NCI-H526 treated with DMSO at 0.1 percent for 48 hours (cell line): Measurements from ENCODE around the gene PDE12.
A peak's percentile ranks its signal among the peaks of the same experiment; 100 is the strongest.
"Not testable (repeated sequence)": the region's sequence is repeated elsewhere in the genome, so short reads cannot be mapped to it uniquely, and the experiment has no call there.

Experiments used
- DNase-seq: peaks from one replicate; lab custom pipeline; 2025; lab: John Stamatoyannopoulos, UW

PDE12 gene

DNA sequence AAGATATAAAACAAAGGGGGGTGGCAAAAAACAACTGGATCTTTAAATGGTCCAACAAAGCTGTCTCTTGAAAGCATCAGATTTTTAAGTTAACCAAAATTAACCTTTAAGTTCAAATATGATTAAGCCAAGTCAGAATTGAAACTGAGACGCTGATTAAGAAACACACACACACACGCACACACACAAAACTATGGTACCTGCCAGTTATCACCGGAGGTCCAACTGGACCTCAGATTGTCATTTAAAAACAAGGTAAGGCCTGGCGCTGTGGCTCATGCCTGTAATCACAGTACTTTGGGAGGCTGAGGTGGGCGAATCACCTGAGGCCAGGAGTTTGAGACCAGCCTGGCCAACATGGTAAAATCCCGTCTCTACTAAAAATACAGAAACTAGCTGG lies 30.7 kb downstream of the PDE12 start:
- no peak for DNase-seq

DNA sequence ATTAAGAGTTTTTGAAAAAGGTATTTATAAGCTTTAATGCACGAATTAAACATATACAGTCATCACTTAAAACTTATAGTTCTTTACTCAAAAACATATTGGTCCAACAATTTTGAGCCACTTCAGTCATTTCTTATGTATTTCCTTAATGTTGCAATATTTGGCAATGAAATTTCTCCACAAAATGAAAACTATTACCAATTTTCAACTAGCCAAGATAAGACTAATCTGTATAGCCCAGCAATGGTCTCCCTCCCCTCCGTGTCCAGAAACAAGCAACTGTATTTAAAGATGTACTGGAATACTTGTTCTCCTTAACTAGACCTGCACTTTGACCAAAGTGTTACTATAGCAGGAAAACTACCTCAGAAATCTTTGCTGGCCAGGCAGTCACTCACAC lies 31.8 kb downstream of the PDE12 start:
- DNase-seq: no peak

DNA sequence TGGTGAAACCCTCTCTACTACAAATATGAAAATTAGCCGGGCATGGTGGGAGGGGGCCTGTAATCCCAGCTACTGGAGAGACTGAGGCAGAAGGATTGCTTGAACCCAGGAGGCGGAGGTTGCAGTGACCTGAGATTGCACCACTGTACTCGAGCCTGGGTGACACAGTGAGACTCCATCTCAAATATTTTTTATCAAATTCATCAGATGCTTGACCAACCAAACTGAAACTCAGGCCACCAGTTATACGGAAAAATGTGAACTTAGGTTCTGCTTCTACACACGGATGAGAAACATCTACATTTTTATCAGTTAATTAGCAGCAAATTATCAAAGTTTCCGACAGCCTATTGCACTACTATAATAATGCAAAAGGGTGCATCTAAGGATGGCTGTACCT lies 36.2 kb downstream of the PDE12 start:
- no peak for DNase-seq

DNA sequence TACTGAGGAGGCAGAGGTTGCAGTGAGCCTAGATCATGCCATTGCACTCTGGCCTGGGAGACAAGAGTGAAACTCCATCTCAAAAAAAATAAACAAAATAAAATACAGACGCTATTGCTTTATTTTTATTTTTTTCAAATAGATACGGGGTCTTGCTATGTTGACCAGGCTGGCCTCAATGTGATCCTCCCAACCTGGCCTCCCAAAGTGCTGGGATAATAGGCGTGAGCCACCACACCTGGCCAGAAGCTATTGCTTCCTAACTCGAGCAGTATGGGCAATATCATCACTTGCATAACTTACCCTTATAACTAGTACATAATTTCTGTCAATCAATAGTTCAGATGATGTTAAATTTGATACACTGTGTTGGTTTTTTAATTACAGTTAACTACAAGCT lies 38.1 kb downstream of the PDE12 start:
- no peak for DNase-seq

DNA sequence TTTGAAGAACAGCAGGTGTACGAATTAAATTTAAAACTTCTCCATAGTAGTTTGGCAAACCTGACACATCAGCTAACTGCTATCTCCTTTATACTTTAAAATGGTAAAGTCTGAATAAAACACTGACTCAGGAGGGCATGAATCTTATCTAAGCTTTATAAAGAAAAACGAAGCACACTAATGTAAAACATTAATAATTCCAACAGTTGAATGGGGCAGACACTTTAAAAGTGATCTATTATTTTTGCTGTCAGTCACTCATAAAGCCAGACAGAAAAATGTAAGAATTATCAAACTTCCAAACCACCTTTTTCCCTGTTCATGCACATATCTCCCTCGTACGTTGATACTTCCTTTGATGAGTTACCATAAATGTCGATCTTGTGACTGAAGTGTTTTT lies 38.5 kb downstream of the PDE12 start:
- no peak for DNase-seq

DNA sequence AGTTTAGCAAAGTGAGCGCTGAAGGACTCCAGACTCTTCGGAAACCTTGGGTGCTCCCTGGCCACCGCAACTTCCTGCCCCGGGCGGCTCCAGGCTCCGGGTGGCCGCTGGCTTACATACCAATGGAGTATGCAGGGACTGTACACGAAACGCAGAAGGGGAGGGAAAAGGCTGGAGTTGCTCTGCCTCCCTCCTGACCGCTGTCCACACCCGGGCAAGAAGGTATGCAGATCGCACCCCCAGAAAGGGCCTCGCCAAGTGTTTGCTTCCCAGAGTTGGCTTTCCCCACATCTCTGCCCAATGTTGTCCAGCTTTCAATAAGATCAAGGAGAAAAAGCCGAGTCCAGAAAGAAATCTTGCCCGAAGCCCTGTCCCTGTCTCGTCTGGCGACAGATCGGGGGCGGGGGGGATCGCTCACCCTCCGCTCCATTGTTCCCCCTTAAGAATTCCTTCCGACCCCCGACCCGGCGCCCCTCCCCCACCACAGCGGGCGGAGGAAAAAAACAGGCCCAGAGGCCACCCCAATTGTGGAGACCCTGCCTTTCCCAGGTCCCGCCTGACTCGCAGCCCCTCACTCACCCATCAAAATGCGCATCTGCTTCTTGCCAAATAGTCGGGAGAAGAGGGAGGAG lies 40.5 kb downstream of the PDE12 start:
- no peak for DNase-seq

DNA sequence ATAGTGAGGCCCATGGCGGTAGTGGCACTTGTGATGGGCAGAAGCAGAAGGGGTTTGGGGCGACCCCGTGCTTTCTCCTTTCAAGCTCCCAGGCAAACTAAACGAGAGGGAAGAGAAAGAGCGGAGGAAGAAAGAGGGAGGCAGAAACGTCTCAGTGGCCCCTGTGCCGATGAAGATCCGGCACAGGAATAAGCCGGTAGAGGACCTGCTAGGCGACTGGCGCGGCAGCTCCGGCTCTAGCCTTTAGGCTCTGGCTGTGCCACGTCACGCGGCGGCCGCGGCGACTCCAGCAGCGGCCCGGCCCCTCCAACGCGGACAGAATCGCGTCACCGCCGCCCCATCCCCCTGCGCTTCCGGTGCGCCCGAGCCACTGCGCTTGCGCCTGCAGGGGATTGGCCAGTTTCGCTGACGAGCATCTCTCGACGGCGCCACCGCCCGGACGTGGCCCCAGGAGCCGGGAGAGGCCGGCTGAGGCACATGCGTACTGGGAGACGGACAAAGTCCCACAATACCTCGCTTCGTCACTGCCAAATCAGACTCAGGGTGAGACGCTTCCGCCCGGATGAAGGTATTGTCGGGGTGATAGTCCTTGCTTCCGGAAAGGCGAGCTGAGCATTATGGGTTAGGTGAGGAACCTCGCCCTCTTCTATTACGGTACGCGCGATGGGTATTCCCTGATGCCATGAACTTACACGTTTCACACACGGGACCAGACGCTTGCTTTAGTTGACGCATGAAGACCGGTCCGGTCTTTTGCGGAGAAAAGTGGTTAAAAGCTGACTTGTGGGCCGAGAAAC lies 41.3 kb downstream of the PDE12 start, which contains the start of gene ARF4:
Gene ARF4 (minus strand): TSS at position 218 of the 797 bp plus-strand sequence. CDS start 204 bp downstream, at position 14.
- peak; percentile 93 for DNase-seq

DNA sequence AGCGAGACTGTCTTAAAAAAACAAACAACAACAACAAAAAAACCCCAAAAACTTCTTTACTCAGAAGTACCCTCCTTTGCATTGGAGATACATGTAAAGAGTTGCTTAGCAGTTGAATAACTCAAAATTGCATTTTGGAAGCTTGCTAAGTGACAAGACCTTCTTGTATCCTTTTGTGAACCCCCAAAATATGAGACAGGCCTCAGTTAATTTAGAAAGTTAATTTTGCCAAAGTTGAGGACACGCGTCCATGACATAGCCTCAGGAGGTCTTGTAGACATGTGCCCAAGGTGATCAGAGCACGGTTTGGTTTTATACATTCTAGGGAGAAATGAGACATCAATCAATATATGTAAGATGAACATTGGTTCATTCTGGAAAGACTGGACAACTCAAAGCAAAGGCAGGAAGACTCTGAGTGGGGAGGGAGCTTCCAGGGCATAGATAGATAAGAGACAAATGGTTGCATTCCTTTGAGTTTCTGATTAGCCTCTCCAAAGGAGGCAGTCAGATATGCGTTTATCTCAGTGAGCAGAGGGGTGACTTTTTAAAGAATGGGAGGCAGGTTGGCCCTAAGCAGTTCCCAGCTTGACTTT lies 42.8 kb downstream of the PDE12 start:
- no peak for DNase-seq

DNA sequence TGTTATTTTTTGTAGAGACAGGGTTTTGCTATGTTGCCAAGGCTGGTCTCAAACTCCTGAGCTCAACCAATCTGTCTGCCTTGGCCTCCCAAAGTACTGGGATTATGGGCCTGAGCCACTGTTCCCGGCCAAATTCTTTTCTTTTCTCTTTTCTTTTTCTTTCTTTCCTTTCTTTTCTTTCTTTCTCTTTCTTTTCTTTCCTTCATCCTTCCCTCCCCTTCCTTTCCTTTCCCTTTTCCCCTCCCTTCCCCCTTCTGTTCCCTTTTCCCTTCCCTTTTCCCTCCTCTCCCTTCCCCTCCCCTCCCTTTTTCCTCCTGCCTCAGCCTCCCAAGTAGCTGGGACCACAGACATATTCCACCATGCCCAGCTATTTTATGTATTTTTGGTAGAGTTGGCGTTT lies 44.1 kb downstream of the PDE12 start:
- DNase-seq: no peak

DNA sequence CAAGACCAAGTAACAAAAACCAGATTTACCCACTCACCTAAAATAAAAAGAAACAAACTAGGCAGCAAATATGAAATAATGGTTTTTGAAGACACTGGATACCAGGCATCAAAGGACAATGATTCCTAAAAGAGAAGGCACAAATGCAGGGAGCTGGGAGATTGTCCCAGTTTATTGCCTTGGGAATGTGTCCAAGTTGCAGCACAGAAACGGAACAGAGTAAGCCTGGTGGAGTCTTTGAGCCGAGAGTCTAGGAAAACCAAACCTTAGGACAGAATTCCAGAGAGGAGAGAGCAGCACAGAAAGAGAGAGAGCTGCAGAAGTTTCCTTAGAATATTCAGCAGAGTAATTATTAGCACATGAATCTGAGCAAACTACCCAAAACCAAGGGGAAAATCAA lies 48.9 kb downstream of the PDE12 start:
- DNase-seq: no peak

DNA sequence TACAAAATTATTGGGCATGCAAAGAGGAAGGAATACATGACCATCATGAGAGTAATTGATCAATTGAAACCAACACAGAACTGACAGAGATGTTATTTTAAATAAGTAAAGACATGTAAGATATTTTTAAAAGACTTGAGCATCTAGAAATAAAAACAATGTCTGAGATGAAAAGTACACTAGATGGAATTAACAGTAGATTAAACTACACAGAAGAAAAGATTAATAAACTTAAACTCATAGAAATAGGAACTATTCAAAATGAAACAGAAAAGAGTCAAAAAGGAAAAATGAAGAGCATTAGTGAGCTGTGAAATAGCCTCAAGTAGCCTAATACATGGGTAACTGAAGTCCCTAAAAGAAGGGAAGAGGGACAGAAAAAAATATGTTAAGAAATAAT lies 49.6 kb downstream of the PDE12 start:
- DNase-seq: no peak

DNA sequence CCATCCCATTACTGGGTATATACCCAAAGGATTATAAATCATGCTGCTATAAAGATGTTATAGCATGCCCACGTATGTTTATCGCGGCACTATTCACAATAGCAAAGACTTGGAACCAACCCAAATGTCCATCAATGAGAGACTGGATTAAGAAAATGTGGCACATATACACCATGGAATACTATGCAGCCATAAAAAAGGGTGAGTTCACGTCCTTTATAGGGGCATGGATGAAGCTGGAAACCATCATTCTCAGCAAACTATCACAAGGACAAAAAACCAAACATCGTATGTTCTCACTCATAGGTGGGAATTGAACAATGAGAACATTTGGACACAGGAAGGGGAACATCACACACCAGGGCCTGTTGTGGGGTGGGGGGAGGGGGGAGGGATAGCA lies 55.8 kb downstream of the PDE12 start:
- not testable (repeated sequence) for DNase-seq

DNA sequence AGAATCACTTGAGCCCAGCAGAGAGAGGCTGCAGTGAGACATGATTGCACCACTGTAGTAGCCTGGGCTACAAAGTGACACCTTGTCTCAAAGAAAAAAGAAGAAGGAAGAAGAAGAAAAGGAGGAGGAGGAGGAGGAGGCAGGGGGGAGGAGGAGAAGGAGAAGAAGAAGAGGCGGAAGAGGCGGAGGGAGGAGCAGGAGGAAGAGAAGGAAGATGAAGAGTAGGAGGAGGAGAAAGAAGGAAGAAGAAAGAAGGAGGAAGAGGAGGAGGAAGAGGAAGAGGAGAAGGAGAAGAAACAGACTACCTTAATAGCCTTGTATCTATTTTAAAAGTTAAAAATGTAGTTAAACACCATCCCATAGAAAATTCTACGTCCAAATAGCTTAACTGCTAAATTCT lies 60.2 kb downstream of the PDE12 start:
- no peak for DNase-seq
